ENCODE data around the gene SHROOM4.

Gene SHROOM4

DNA sequence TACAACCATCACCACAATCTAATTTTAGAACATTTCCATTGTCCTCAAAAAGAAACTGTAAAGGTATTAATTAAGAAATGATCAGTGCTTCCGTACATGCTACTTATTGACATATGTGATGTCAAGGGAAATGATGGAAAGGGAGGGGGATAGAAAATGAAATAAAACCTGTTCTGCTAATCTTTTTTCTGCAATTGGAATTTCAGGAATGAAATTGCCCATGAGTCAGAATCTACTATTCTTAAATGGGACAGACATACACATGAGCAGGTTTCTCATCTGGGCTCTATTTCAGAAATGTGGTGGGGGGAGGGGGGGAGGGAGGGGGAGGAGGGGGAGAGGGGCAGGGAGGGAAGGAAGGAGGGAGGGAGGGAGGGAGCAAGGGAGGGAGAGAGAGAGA, 91.0 kb downstream of the SHROOM4 start:
- Histone ChIP-seq H3K9me3 (ENCODE audit: insufficient read depth, low read length, severe bottlenecking) (no peaks in the 10 kb centered on the region), H3K79me2 (ENCODE audit: insufficient read depth, low read length) (no peaks in the 10 kb centered on the region), H3K4me3 (ENCODE audit: low read depth in 1 of 2, low read length in 2 of 2) (no peak overlapping the region), H3K4me1 (ENCODE audit: insufficient read depth, low read length) (no peaks in the 10 kb centered on the region), H3K4me2 (ENCODE audit: insufficient read depth, low read length) (no peak overlapping the region), H4K20me1 (ENCODE audit: insufficient read depth, low read length) (no peaks in the 10 kb centered on the region), H2AFZ (ENCODE audit: low read depth, low read length) (no peak overlapping the region), H3K9ac (ENCODE audit: low read depth, low read length) (no peak overlapping the region), H3K36me3 (ENCODE audit: insufficient read depth, low read length) (no peaks in the 10 kb centered on the region), H3K27me3 (ENCODE audit: insufficient read depth, low read length, poor library complexity) (no peaks in the 10 kb centered on the region), H3K27ac (ENCODE audit: low read length) (no peak overlapping the region)
- no peak for DNase-seq
- TF ChIP-seq EZH2 (IDR thresholded peaks at IDR 0.05; ENCODE audit: borderline replicate concordance, low read depth, low read length, severe bottlenecking), result no peak
- TF ChIP-seq, protein P1, sequence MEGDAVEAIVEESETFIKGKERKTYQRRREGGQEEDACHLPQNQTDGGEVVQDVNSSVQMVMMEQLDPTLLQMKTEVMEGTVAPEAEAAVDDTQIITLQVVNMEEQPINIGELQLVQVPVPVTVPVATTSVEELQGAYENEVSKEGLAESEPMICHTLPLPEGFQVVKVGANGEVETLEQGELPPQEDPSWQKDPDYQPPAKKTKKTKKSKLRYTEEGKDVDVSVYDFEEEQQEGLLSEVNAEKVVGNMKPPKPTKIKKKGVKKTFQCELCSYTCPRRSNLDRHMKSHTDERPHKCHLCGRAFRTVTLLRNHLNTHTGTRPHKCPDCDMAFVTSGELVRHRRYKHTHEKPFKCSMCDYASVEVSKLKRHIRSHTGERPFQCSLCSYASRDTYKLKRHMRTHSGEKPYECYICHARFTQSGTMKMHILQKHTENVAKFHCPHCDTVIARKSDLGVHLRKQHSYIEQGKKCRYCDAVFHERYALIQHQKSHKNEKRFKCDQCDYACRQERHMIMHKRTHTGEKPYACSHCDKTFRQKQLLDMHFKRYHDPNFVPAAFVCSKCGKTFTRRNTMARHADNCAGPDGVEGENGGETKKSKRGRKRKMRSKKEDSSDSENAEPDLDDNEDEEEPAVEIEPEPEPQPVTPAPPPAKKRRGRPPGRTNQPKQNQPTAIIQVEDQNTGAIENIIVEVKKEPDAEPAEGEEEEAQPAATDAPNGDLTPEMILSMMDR (IDR thresholded peaks at IDR 0.05; ENCODE audit: borderline replicate concordance, extremely low read depth, low read length, poor library complexity, severe bottlenecking), result no peak
- ATAC-seq (ENCODE audit: insufficient read depth, low read depth), result no peak

DNA sequence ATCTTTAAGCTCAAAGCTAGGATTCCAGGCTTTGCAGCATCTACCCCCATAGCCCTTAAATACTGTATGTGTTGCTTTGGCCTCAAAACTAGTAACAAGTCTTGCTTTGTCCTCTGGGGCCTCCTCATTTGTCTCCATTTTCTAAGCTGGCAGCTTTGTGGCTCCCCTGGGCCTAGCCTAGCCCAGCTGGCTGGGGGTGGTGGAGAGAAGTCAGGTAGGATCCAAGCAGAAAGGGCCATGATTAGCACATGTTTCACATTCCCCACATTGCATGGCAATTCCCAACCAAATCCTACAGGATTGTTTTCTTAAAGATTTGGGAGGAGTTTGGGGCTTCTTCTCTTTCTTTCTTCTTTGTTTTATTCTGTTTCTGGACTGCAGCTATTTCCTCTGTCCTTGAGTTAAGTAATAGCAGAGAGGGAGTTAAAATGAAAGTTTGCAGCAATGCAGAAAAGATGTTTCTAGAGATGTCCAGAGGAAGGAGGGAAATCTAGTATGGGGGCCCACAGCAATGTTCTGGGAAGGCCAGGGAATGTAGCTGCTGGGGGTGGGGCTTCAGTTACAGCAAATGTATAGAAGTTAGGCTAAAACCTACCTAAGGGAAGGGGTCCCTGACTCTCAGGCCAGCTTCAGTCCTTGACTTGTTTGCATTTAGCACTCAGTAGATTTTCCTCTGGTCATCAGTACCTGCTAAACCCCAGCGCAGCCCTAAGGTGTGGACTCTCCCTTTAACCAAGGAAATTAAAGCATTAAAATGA, 92.1 kb downstream of the SHROOM4 start:
- Histone ChIP-seq H3K4me3 (ENCODE audit: low read depth in 1 of 2, low read length in 2 of 2) (no peak overlapping the region), H3K27ac (ENCODE audit: low read length) (no peak overlapping the region), H3K27me3 (ENCODE audit: insufficient read depth, low read length, poor library complexity) (no peaks in the 10 kb centered on the region), H3K9me3 (ENCODE audit: insufficient read depth, low read length, severe bottlenecking) (no peaks in the 10 kb centered on the region), H3K79me2 (ENCODE audit: insufficient read depth, low read length) (no peaks in the 10 kb centered on the region), H4K20me1 (ENCODE audit: insufficient read depth, low read length) (no peaks in the 10 kb centered on the region), H3K4me2 (ENCODE audit: insufficient read depth, low read length) (no peak overlapping the region), H3K4me1 (ENCODE audit: insufficient read depth, low read length) (no peaks in the 10 kb centered on the region), H3K36me3 (ENCODE audit: insufficient read depth, low read length) (no peaks in the 10 kb centered on the region), H3K9ac (ENCODE audit: low read depth, low read length) (no peak overlapping the region), H2AFZ (ENCODE audit: low read depth, low read length) (no peak overlapping the region)
- ATAC-seq (ENCODE audit: insufficient read depth, low read depth) (no peak), DNase-seq (no peak)
- no peak for TF ChIP-seq EZH2 (IDR thresholded peaks at IDR 0.05; ENCODE audit: borderline replicate concordance, low read depth, low read length, severe bottlenecking)
- TF ChIP-seq, protein P1 (IDR thresholded peaks at IDR 0.05; ENCODE audit: borderline replicate concordance, extremely low read depth, low read length, poor library complexity, severe bottlenecking), result no peak

DNA sequence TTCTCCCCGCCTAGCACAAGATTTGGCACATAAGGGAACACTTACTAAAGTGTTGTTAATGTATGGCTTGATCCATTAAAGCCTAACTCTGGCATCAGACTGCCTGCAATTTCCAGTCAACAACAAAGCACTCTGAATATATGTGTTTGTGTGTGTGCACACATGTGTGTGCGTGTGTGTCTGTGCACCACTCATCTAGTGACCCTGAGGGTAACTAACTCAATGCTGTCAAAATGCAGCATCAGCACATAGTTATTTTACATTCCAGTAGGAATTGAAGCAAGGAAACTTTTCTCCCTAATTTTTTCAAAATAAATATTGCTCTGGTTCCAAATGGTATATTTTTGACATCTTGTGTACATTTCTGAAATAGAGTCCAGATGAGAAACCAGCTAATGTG, 94.4 kb downstream of the SHROOM4 start:
- H3K9me3 ChIP-seq (ENCODE audit: insufficient read depth, low read length, severe bottlenecking), result no peaks in the 10 kb centered on the region
- no peak for TF ChIP-seq EZH2 (IDR thresholded peaks at IDR 0.05; ENCODE audit: borderline replicate concordance, low read depth, low read length, severe bottlenecking)
- TF ChIP-seq, protein P1 (IDR thresholded peaks at IDR 0.05; ENCODE audit: borderline replicate concordance, extremely low read depth, low read length, poor library complexity, severe bottlenecking), result no peak
- no peak overlapping the region for H3K4me2 ChIP-seq (ENCODE audit: insufficient read depth, low read length)
- no peak for ATAC-seq (ENCODE audit: insufficient read depth, low read depth)
- no peak overlapping the region for H3K4me3 ChIP-seq (ENCODE audit: low read depth in 1 of 2, low read length in 2 of 2)
- no peak overlapping the region for H3K27ac ChIP-seq (ENCODE audit: low read length)
- H2AFZ ChIP-seq (ENCODE audit: low read depth, low read length), result no peak overlapping the region
- DNase-seq, result no peak
- H3K9ac ChIP-seq (ENCODE audit: low read depth, low read length), result no peak overlapping the region
- no peaks in the 10 kb centered on the region for H3K79me2 ChIP-seq (ENCODE audit: insufficient read depth, low read length)
- no peaks in the 10 kb centered on the region for H3K4me1 ChIP-seq (ENCODE audit: insufficient read depth, low read length)
- H4K20me1 ChIP-seq (ENCODE audit: insufficient read depth, low read length), result no peaks in the 10 kb centered on the region
- H3K27me3 ChIP-seq (ENCODE audit: insufficient read depth, low read length, poor library complexity), result no peaks in the 10 kb centered on the region
- H3K36me3 ChIP-seq (ENCODE audit: insufficient read depth, low read length), result no peaks in the 10 kb centered on the region

Data from DND-41 (cell line).